SK-N-SH treated with all-trans-retinoic acid at 6 μM for 48 hours (cell line): ENCODE measurements around the gene ATP12A.

ENCODE experiments used
- CREB5 ChIP-seq: fragments of 250-450 bp; sonication (Bioruptor Pico); IDR thresholded peaks from 2 replicates; pipeline ENCODE4 v1.5.1; 2020; ENCODE audit warnings: low read depth, mild to moderate bottlenecking, moderate library complexity
- ESRRG ChIP-seq: fragments of 250-450 bp; sonication (Bioruptor Pico); IDR thresholded peaks from 2 replicates; pipeline ENCODE4 v1.6.1; 2021; ENCODE audit warnings: mild to moderate bottlenecking
- OSR1 ChIP-seq: fragments of 250-450 bp; sonication (Bioruptor Pico); IDR thresholded peaks from 2 replicates; pipeline ENCODE4 v1.8.0; 2022; ENCODE audit warnings: moderate library complexity, mild to moderate bottlenecking, inconsistent platforms
- TOX ChIP-seq: fragments of 250-450 bp; sonication (Bioruptor Pico); IDR thresholded peaks from 2 replicates; pipeline ENCODE4 v1.8.0; 2021; ENCODE audit warnings: mild to moderate bottlenecking, moderate library complexity, borderline replicate concordance
- ZFP3 ChIP-seq: fragments of 250-450 bp; sonication (Bioruptor Pico); IDR thresholded peaks from 2 replicates; pipeline ENCODE4 v1.5.0; 2020; ENCODE audit warnings: mild to moderate bottlenecking, moderate library complexity
- TF ChIP-seq, protein P1 (sequence below): fragments of 250-450 bp; sonication (Bioruptor Pico); IDR thresholded peaks from 2 replicates; pipeline ENCODE4 v1.8.0; 2021; ENCODE audit warnings: low read depth, mild to moderate bottlenecking, moderate library complexity, borderline replicate concordance

GRCh38 chr13:24683838-24684599 lies 3.8 kb downstream of the ATP12A start:
- TF ChIP-seq ESRRG (CRISPR knock-in tag) (no peak), CREB5 (CRISPR knock-in tag) (no peak), OSR1 (no peak), TOX (CRISPR knock-in tag) (no peak), ZFP3 (CRISPR knock-in tag) (no peak)
- TF ChIP-seq, protein P1, sequence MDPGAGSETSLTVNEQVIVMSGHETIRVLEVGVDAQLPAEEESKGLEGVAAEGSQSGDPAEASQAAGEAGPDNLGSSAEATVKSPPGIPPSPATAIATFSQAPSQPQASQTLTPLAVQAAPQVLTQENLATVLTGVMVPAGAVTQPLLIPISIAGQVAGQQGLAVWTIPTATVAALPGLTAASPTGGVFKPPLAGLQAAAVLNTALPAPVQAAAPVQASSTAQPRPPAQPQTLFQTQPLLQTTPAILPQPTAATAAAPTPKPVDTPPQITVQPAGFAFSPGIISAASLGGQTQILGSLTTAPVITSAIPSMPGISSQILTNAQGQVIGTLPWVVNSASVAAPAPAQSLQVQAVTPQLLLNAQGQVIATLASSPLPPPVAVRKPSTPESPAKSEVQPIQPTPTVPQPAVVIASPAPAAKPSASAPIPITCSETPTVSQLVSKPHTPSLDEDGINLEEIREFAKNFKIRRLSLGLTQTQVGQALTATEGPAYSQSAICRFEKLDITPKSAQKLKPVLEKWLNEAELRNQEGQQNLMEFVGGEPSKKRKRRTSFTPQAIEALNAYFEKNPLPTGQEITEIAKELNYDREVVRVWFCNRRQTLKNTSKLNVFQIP = no peak
